Left lung (tissue), 10 donors: Measurements from ENCODE around the gene ASB4. TPM values are rescaled to one million over a fixed set of nuclear protein-coding genes. Genes with fewer than 3 reads are reported as not detected.
"Not testable (repeated sequence)": the region's sequence is repeated elsewhere in the genome, so short reads cannot be mapped to it uniquely, and the experiment has no call there.

Experiments used
- ATAC-seq: fragments of 200-7000 bp; cut with Tn5 transposase; one replicate; pipeline ENCODE4 v1.9.1; 2020; ENCODE audit warnings: moderate library complexity
- DNase-seq, 4 donors: peaks; one replicate each; pipeline ENCODE4 v3.0.0-alpha.2; 2013 to 2020
- H3K27ac ChIP-seq, 2 donors: fragments of 200-600 bp; sonication (generic) in 1 of 2; one replicate each; pipeline versions ENCODE4 v1.5.0 to v1.8.0; 2020 to 2021
- H3K27me3 ChIP-seq, 2 donors: fragments of 200-600 bp; sonication (generic) in 1 of 2; one replicate each; pipeline versions ENCODE4 v1.5.0 to v1.8.0; 2020 to 2021
- H3K36me3 ChIP-seq, 2 donors: fragments of 200-600 bp; sonication (generic) in 1 of 2; one replicate each; pipeline versions ENCODE4 v1.5.0 to v1.8.0; 2020 to 2021
- H3K4me1 ChIP-seq, 2 donors: fragments of 200-600 bp; one replicate each; pipeline ENCODE4 v1.8.0; 2021
- H3K4me3 ChIP-seq, 2 donors: fragments of 200-600 bp; sonication (generic) in 1 of 2; one replicate each; pipeline versions ENCODE4 v1.5.0 to v1.8.0; 2020 to 2021; ENCODE audit warnings: mild to moderate bottlenecking in 1 of 2
- H3K9me3 ChIP-seq, 2 donors: fragments of 200-600 bp; sonication (generic) in 1 of 2; one replicate each; pipeline versions ENCODE4 v1.5.0 to v1.8.0; 2020 to 2021
- CTCF ChIP-seq, 2 donors: fragments of 200-600 bp; sonication (generic) in 1 of 2; IDR thresholded peaks; one replicate each; pipeline versions ENCODE4 v1.5.0 to v1.8.0; 2021; ENCODE audit warnings: antibody characterized with exemption in 2 of 2
- intact Hi-C, 2 donors: fragments of 100-400 bp; cut with DNase I; formaldehyde crosslinking; loops; one replicate each; pipeline versions ENCODE4 v1.11.2 to v1.14.2; 2022
- polyA plus RNA-seq, 6 donors: library from polyadenylated mRNA; unstranded; fragments of 120-200 nt; gene quantifications; one replicate each; pipeline ENCODE4 v1.2.1, GENCODE V29; 2013; ENCODE audit not compliant: insufficient read length in 6 of 6
- total RNA-seq, 2 donors: library from RNA; stranded (reverse); fragmentation: NEBNext Ultra II Directional; extraction: Animal tissue kit (Norgen Biotek cat#: 25700); gene quantifications; one replicate each; pipeline ENCODE4 v1.2.1, GENCODE V29; 2021
- donor health status: DM: no; HTN: yes; CAD: no.
- donor health status: DM: no; HTN: no; CAD: no.

ASB4 gene
- total and polyA plus RNA-seq, 8 donors = 0.10 to 1.6 (median 0.87) TPM

GRCh38 chr7:95501261-95501832 is 15.6 kb downstream of the ASB4 start:
- no peak overlapping the region for H3K4me3 ChIP-seq
- H3K4me1 ChIP-seq = no peaks in the 10 kb centered on the region
- H3K9me3 ChIP-seq = no peaks in the 10 kb centered on the region
- H3K27me3 ChIP-seq = no peaks in the 10 kb centered on the region
- no peak for DNase-seq
- no peaks in the 10 kb centered on the region for H3K36me3 ChIP-seq
- no peak for TF ChIP-seq CTCF (IDR thresholded peaks at IDR 0.05)
- H3K27ac ChIP-seq = no peak overlapping the region
- intact Hi-C loops = no loop called here
- ATAC-seq = no peak

- intact Hi-C loops = no loop called here
- no peak for DNase-seq
- Histone ChIP-seq H3K9me3 (no peaks in the 10 kb centered on the region), H3K4me1 (no peaks in the 10 kb centered on the region), H3K4me3 (no peak overlapping the region), H3K27ac (no peak overlapping the region), H3K36me3 (no peaks in the 10 kb centered on the region), H3K27me3 (peaks cover 0 to 7% of the 10 kb centered on the region in 2 donors)
- TF ChIP-seq CTCF (IDR thresholded peaks at IDR 0.05) = no peak
- no peak for ATAC-seq
These were observed 16.7 kb downstream of the ASB4 start for GRCh38 chr7:95502403-95502802.

- intact Hi-C loops = no loop called here
- ATAC-seq = no peak
- H3K36me3 ChIP-seq = no peaks in the 10 kb centered on the region
These were observed 17.8 kb downstream of the ASB4 start for GRCh38 chr7:95503271-95504131.

GRCh38 chr7:95504132-95504588 is 18.4 kb downstream of the ASB4 start:
- H3K27me3 ChIP-seq, H3K36me3 ChIP-seq, DNase-seq, H3K27ac ChIP-seq, H3K4me3 ChIP-seq, H3K4me1 ChIP-seq, intact Hi-C loops, H3K9me3 ChIP-seq, ATAC-seq: not testable (repeated sequence)

More at GRCh38 chr7:95503271-95504131, 17.8 kb downstream of the ASB4 start:
- Histone ChIP-seq H3K4me3 (no peak overlapping the region), H3K9me3 (no peaks in the 10 kb centered on the region), H3K27me3 (peaks cover 0 to 7% of the 10 kb centered on the region in 2 donors), H3K4me1 (no peaks in the 10 kb centered on the region), H3K27ac (no peak overlapping the region)
- no peak for DNase-seq
- no peak for TF ChIP-seq CTCF (IDR thresholded peaks at IDR 0.05)

GRCh38 chr7:95508780-95509179 is 23.0 kb downstream of the ASB4 start:
- peaks cover 0 to 7% of the 10 kb centered on the region in 2 donors for H3K27me3 ChIP-seq
- H3K36me3 ChIP-seq = no peaks in the 10 kb centered on the region
- H3K4me3 ChIP-seq = no peak overlapping the region
- ATAC-seq (no peak), DNase-seq (no peak)
- peaks cover 0 to 3% of the 10 kb centered on the region in 2 donors for H3K4me1 ChIP-seq
- intact Hi-C loops = no loop called here
- no peaks in the 10 kb centered on the region for H3K9me3 ChIP-seq
- TF ChIP-seq CTCF (IDR thresholded peaks at IDR 0.05) = no peak
- H3K27ac ChIP-seq = no peak overlapping the region
